HG03095 (cell line): ENCODE data around the gene SPCS1.
"Not testable (repeated sequence)": the region's sequence is repeated elsewhere in the genome, so short reads cannot be mapped to it uniquely, and the experiment has no call there.

ENCODE experiments used
- ATAC-seq: cut with Tn5 transposase; IDR thresholded peaks from one replicate; pipeline ENCODE4 v1.9.1; 2021; ENCODE audit warnings: moderate library complexity; ENCODE audit not compliant: unreplicated experiment

SPCS1 gene

DNA sequence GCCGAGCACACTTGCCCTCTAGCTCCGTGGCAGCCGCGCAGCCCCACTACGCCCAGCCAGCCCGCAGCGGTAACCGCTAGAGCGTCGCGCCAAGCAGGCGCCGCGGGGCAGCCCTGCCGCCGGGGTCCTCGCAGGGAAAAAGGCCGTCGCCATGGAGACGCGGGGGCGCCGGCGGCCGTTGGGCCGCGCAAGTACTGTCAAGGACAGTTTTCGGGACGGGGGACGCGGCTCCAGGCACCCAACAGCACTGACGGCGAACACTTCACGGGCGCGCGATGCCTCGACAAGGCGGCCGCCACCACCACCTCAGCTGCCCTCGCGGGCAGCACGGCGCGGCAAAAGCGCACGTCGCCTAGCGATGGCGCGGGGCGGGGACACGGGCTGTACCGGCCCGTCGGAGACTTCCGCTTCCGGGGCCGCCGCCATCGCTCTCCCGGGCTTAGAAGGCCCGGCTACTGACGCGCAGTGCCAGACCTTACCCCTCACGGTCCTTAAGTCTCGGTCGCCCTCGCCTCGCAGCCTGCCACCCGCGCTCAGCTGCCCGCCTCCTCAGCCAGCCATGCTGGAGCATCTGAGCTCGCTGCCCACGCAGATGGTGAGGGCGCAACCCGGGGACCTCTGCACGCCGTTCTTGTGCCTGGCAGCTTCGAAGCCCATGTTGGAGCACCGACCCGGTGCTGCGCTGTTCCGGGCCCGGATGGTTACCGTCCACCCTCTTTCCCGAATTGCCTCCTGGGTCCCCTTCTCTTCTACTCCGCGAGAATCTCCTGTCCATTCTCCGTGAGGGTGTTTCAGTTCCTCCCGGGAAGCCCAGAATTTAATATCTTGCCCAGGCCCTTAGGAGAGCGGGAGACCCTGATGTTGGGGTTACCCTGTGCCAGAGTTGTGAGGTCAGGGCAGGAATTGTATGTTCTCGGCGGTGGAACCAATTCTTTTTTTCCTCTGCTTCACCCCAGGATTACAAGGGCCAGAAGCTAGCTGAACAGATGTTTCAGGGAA, at the start of gene SPCS1, which contains the start of gene GLT8D1:
Gene SPCS1 (plus strand): TSS at position 419 of the 999 bp plus-strand sequence. CDS start 141 bp downstream, at position 560.
Gene GLT8D1 (minus strand): TSS at position 104 of the 999 bp plus-strand sequence. CDS start 5,331 bp downstream, outside the sequence.
- peak; percentile 70 for ATAC-seq

DNA sequence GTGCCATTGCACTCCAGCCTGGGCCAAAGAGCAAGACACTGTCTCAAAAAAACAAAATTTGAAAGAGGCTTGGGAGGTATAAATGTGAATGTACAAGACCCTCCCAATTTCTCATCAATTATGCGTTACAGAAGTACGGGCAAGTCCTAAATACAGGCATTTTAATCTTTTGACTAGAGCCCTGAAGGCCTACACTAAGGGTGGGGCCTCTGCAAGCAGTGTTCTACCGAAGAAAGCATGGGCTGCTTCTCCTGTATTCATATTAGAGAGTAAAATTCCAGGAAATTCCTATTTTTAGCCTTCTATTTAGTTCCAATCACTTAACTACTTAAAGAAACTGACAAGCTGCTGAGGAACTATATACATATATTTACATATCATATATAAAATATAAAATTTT, 45.9 kb upstream of the SPCS1 start:
- no peak for ATAC-seq

DNA sequence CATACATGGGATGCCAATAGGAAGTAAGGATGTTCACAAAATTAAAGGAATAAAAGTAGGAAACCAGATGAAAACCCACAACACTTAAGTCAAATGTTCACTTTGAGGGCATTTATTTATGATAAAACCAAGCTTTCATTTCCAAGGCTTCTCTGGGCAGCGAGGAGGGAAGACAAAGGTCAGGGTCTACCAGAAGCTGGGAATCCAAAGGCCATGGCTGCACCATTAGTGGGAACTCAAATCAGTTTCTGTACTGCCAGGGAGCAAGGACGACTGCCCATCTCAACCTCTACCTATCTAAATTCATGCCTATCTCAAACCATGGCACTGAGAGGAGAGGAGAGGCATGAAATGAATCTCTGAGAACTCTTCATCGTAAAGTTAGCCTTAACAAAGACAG, 42.8 kb upstream of the SPCS1 start:
- no peak for ATAC-seq

DNA sequence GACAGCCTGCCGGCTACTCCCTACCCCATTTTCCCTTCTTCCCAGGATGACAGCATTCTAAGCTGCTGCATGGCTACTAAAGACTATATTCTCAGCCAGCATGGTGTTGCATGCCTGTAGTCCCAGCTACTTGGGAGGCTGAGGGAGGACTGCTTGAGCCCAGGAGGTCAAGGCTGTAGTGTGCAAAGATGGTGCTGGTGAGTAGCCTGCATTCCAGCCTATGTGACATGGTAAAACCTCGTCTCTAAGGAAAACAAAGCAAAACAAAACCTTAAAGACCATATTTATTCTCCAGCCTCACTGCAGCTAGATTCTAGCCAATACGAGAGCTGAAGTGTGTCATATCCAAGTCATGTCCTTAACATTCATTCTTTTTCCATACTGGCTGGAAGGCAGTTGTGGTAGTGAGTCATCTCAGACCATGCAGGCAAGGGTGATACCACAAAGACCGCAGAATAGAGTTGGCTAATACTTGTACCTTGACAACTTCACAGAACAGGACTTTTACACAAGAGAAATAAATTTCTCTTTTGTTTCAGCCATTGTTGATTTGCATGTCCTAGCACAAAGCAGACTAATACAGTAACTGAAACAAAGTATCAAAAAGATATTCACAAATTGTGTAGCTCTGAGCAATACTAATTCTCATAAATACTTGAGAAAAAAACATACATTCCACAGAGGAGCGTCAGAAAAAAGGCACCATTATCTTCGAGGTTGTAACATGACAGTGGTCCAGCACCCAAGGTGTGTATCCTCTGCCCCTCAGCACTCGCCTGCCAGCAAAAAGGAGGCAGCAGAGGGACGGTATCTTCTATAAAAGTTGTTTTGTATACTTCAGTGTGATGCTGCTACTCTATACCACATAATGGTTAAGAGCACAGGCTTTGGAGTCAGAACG, 35.0 kb upstream of the SPCS1 start:
- peak; percentile 79 for ATAC-seq

DNA sequence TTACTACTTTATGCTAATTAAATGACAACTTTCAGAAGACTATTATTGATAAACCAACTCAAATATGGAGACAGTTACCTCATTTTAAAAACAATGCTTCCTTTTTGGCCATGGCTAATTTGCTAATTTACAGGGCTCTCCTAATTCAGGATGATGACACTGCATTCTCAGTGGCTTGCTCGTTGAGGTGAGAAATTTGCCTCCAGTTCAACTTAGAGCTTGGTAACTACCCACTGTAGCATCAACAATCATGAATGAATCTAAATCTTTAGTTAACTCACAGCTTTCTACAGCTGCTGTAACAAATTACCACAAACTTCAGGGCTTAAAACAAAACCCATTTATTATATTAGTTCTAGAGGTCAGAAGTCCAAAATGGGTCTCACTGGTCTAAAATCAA, 34.2 kb upstream of the SPCS1 start:
- ATAC-seq: no peak

DNA sequence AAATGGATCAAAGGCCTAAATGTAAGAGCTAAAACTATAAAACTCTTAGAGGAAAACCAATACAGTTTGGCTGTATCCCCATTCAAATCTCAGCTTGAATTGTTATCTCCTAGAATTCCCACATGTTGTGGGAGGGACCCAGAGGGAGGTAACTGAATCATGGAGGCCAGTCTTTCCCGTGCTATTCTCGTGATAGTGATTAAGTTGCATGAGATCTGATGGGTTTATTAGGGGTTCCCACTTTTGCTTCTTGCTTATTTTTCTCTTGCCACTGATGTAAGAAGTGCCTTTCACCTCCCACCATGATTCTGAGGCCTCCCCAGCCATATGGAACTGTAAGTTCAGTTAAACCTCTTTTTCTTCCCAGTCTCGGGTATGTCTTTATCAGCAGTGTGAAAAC, 29.7 kb upstream of the SPCS1 start:
- not testable (repeated sequence) for ATAC-seq

DNA sequence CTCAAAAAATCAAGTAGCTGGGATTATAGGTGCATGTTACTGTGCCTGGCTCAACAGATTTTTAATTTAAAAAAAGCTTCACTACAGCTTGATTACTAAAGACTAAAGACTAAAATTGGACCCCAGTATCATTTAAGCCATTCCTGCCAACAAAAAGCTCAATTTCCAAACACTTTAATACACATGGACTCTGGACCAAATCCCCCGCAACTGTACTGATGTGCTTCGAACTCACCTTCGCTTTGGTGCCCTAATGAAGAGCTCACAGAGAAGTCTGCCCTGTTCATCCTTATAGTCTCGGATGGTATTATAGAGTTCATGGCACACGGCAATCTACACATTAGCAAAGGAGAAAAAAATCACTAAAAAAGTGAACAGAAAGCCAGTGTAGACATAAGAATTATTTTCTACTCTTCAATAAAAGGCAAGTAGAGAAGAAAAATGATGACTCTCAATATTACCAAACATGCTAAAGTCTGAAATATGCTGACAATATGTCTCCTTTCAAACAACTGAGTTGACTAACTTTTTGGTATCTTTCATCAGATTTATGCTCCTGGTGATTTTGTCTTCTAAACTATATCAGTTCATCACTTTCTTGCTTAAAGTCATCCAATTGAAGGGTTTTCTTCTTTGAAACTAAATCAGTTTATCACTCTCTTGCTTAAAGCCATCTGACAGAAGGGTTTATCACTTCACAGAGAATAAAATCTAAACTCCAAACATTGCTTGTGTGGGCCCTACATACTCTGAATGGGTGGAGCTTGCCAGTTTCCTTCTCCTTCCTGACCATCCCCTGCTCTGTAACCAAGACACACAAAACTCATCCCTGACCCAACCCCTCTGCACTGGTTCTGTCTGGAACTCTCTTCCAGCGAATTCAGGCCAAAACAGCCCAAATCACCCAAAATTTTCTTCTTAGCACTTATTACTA, 27.4 kb upstream of the SPCS1 start:
- ATAC-seq: no peak

DNA sequence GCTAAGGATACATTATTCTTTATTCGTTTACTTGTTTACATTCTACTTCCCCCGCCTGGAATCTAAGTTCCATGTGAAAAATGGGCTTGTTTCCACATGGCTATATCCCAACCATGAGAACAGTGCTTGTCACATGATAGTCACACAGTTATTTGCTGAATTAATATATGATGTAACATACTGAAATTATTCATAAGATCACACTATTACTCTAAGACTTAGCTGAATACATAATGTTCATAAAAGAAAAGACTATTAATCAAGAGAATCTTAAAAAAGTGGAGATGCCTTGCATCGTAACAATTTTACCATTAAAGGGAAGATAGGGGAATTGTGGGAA, 26.7 kb upstream of the SPCS1 start:
- ATAC-seq: no peak

DNA sequence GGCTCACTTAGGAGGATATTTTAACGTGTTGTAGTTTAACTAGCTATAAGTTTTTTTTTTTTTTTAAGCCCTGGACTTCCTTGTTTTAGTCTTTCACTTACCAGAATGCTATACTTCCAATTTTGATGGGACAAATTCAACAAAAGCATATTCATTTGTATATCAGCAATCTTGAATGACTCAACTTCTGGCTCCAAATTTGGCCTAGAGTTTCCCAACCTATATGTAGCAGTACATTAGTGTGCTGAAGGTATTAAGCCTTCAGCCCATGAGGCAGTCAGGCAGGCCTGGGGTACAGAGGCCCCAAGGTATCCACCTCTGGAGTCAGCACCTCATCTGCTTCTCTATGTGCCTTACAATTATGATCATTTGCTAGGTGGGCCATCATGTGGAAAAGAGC, 26.1 kb upstream of the SPCS1 start:
- ATAC-seq: no peak

DNA sequence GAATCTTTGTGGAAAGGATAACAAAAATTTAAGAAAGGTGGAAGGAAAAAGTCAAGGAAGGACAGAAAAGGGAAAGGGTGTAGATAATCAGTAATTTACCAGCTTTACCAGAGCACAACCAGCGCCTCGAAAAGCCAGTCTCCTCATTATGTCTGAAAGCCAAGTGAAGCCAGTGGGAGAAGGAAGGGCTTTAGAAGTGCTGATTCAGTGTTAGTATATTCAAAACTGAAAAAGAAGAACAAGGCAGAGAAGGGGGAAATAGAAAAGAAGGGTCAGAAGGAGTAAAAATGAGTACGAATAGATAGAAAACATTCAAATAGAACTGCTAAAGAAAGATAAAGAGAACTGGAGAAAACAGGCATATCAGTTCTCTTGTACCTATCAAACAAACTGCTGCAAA, 24.3 kb upstream of the SPCS1 start:
- no peak for ATAC-seq

DNA sequence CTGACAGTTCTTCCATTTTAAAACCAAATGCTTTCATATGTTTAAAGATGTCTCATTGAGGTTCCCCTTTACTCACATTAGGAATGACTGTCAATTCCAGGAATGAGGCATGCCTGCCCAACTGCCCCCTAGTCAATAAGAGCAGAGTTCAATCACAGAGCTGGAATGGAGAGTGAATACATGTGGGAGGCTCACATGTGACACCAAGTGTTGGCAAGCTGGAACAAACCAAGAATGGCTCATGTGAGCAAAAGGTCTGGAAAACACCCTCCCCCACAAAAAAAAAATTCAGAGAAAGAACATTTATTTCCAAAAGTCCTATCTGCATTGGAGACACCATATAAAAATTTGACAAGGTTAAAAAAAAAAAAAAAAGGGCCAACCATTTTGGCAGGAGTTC, 23.9 kb upstream of the SPCS1 start:
- ATAC-seq: no peak

DNA sequence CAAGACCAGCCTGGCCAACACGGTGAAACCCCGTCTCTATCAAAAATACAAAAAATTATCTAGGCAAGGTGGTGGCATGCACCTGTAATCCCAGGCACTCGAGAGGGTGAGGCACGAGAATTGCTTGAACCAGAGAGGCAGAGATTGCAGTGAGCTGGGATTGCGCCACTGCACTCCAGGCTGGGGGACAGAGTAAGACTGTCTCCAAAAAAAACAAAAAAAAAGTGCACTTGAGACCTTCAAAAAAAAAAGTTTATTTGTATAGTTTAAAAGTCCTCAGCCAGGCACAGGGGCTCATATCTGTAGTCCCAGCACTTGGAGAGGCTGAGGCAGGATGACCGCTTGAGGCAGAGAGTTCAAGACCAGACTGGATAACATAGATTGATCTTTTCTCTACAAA, 22.3 kb upstream of the SPCS1 start:
- no peak for ATAC-seq

DNA sequence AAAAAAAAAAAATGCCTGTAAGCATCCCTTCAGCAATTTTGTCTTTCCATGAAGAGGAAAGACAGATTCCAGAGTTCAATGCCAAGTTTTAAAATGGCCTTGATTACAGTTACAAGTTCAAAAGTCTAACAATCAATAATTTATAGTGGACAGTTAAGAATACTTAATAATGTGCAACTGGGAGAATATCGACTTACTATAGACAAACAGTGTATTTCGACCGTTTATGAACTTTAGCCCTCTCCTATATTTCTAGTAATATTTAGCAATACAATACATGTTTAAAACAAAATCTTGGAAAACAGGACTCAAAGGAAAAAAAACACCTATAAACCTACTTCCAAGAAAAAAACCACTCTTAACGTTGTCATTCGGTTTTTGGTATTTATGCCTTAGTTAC, 21.7 kb upstream of the SPCS1 start:
- ATAC-seq: no peak

DNA sequence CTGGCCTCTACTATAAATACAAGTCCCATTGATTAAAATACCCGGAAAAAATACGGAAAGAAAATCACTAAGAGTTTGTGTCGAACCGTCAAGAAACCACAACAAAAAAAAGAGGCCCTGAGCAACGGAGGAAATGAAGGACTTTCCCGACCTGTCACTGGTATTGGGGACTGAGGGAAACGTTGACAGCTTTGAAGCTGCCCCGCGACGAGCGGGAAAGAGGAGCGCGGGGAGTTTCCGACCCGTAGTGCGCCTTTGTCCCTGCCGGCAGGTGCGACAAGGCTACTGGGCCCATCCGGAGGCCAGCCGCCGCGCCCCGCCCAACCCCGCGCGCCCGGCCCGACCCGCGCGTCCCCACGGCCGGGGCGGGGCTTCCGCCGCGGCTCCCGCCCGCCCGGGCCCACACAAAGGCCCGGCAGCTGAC, 20.6 kb upstream of the SPCS1 start:
- peak; percentile 70 for ATAC-seq

DNA sequence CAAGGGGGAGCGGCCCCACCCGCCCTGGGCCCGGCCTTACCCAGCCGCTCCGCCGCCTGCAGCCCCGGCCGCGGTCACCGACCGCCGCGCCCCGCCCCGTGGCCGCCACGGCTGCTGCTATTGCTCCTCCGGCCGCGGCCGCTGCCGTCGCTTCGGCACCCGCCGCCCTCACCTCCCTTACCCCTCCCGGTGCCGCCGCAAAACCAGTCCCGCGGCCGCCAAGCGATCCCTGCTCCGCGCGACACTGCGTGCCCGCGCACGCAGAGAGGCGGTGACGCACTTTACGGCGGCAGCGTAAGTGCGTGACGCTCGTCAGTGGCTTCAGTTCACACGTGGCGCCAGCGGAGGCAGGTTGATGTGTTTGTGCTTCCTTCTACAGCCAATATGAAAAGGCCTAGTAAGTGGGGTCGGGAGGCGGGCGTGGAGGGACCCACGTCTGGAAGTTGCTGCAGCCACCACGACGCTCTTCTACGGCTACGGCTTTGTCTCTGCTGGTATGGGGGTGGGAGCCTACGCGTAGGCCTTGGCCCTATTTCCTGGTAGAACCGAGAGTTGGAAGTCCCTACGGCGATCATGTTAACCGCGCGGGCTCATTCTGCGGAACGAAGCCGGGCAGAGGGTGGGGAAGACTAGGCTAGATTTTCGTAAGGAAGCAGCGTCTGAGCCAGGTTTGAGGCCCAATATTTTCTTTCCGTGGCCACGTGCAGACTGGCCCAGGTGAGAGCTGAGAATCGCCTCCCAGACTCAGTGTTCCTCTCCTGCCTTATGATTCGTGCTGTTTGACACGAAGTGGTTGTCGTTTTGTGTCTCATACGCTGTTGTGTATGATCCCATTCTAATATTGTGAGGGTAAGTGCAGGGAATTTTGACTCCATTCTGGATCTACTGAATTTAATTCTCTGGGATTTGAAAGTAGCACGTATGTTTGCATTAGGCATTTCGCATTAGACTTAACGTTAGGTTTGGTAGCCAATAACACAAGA, 19.9 kb upstream of the SPCS1 start, which contains the start of the genes GNL3 and PBRM1:
Gene GNL3 (plus strand): TSS at position 324 of the 983 bp plus-strand sequence. CDS start 61 bp downstream, at position 385.
Gene PBRM1 (minus strand): TSS at position 205 of the 983 bp plus-strand sequence.
- peak; percentile 58 for ATAC-seq

DNA sequence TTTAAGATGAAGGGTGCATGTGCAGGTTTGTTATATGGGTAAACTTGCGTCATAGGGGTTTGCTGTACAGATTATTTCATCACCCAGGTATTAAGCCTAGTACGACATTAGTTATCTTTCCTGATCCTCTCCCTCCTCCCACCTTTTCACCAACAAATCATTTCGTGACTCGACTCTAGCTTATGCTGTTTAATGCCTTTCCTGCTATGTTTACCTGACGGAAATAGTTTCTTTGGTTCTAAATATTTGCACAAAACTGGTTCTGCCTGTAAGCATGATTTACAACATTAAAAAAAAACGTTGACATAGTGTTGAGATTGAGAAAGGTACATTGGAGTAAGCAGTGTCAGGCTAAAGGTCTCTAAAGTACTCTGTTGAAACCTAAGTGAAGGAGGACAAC, 17.6 kb upstream of the SPCS1 start:
- ATAC-seq: no peak

DNA sequence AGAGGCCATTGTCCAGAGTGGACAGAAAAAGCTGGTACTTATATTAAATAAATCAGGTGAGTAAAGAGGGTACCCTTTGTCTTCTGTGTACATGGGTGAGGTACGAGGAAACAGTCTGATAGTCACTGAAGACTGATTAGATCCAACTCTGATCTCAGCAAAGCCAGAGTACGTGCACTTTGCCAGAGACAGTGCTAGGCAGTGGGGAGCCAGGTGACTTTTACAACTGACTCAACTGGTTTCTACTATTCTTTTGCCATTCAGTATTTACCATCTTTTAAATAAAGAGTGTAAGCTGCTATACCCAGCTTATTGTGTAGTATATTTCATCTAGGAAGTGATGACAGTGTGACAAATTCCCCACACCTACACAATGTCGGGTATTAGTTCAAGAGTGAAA, 16.8 kb upstream of the SPCS1 start:
- no peak for ATAC-seq

DNA sequence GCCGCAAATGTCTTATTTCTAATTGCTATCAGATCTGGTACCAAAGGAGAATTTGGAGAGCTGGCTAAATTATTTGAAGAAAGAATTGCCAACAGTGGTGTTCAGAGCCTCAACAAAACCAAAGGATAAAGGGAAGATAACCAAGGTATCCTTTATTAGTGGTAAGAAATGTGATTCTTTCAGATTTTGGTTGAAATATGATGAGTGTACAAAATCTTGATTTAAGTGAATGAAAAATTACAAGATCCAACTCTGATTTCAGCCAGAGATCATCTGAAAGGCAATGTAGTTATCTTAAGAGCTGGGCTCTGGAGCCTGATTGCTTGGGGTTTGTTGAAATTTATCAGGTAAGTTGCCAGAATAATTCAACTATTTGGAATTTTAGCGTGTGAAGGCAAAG, 15.3 kb upstream of the SPCS1 start:
- ATAC-seq: no peak

DNA sequence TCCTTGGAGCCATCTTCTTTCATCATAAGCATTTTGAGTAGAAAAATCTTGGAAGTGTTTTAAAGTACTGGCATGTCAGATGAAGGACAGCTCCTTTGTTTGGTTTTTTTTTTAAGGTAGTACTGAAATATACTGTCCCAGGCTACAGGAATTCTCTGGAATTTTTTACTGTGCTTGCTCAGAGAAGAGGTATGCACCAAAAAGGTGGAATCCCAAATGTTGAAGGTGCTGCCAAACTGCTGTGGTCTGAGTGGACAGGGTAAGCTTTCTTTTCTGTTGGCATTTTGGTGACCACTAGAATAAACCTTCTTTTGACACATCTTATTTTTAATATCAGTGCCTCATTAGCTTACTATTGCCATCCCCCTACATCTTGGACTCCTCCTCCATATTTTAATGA, 12.8 kb upstream of the SPCS1 start:
- ATAC-seq: no peak
